Stimulated activated CD8-positive, alpha-beta memory T cell treated with anti-CD3 and anti-CD28 coated beads, Interleukin-12 subunit alpha, Interleukin-12 subunit beta, amount 100 ng/mL, for 24 hours (primary cell): ENCODE measurements around the gene OR52I2.

Experiments
- DNase-seq: peaks from one replicate; pipeline ENCODE4 v3.0.0-alpha.2; 2020; ENCODE audit errors: extremely low read depth

OR52I2 gene

GRCh38 chr11:4607781-4608666 lies 26.5 kb downstream of the OR52I2 start, which contains the start of gene TRIM68:
Gene TRIM68, minus strand, starts transcription at chr11:4608231. Its CDS starts 2,727 bp downstream, at chr11:4605504.
- peak; percentile 89 for DNase-seq

- no peak for DNase-seq
Measured at GRCh38 chr11:4610258-4610935, 28.9 kb downstream of the OR52I2 start.

GRCh38 chr11:4611986-4612385 lies 30.4 kb downstream of the OR52I2 start:
- DNase-seq: no peak

DNA sequence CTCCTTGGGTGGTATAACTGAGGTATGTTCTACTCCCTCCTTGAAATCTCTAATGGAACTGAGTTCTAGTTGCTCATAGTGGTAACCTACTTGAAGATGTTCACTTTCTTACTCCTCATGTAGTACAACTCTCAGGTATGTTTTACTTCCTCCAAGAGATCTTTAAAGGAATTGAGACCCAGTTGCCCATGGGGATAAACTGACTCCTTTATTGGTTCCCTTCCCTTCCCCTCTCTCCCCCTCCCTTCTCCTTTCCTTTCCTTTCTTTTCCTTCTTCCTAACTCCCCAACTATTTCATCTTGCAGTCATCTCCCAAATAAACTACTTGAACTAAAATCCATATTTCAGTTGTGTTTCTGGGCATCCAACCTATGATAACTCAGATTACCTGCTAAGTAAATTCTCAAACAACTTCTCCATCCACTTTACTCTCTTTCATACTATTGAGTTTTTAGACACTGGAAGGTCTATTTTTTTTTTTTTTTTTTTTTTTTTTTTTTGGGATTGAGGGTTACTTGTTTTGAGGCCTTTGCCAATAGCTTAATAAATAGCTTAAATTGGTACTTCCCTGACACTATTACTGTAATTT lies 34.4 kb downstream of the OR52I2 start:
- DNase-seq: no peak

DNA sequence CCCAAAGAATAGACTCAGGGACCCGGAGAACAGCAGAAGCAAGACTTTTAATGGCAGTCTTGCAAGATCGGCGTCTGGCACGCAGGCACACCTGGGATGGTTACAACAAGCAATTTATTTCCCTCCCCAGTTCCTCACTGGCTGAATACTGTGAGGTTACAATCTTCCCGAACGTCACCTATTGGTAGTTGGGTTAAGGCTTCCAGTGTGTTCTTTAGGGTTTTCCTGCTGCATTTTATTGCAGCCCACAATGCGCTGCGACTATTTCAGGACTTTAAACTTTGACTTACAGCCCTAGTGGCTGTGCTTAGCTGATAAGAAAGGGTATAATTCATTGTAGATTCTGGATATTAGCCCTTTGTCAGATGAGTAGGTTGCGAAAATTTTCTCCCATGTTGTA lies 38.0 kb downstream of the OR52I2 start:
- no peak for DNase-seq

GRCh38 chr11:4626207-4627099 lies 44.9 kb downstream of the OR52I2 start:
- no peak for DNase-seq

DNA sequence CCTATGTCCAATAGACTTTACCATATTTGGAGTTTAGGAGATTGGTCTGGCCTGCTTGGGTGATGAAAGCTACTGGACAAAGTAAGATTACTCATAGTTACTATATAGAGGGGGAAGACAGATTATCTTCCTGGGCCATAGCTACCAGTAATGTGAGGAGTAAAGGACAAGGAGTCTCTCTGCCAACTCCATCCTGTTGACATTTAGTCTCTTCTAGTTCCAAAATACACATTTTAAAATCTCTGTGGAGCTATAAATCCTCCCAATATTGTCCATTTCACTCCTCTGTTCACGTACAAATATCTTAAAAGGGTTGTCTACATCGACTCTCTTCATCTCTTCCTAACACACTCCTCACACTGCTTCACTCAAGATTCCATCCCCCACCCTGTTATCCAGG lies 54.6 kb downstream of the OR52I2 start:
- no peak for DNase-seq

DNA sequence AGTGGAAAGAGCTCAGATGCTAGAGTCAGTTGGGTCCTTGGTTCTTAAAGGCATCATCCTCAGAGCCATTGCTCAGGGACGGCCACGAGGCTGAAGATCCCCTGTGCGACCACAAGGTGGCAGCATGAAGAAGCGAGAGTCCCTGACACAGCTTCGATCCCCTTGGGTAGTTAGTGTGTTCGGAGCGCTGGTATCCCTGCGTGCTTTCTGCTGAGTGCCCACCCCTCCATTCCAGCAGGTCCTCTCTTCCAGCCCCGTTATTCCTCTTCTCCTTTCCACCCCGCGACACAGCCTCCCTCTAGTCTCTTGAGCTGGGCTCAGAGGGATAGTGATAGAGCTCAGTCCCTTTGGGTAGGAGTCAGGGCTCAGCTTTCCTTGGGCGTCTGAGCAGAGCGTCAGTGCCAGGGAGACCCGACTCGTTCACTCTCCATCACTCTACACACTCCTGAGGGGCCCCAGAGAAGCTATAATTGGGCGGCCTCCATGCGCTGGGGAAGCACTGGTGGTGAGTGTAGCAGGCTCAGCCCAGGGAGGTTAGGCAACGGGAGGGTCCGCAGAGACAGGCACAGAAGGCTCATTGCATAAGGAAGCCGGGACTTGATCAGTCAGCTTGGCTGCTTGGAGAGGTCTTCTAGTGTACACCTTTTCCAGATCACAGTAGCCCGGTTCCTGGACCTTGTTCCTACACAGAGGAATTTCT lies 55.6 kb downstream of the OR52I2 start, which contains the start of gene OR51D1:
TSS of gene OR51D1 (plus strand) at position 516 of the 700 bp plus-strand sequence. CDS start 2,314 bp downstream, outside the sequence.
- DNase-seq: no peak

DNA sequence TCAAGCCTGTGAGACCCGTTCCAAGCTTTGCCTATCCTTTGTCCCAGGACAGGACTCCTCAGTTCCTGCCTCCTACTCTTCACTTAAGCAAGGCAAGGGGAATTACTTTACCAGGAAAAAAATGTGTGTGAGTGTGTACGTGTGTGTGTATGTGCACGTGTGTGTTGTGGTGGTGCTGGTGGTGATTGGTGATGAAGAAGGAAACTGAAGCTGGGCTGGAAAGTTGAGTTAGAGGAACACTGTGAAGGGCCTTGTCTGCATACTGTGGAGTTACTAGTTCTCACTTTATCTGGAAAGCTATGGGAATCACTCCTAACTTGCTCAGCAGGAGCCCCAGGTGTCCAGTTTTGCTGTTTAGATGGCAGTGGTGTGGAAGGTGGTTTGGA lies 56.1 kb downstream of the OR52I2 start:
- no peak for DNase-seq

- no peak for DNase-seq
Measured at GRCh38 chr11:4639931-4640330, 58.4 kb downstream of the OR52I2 start.

GRCh38 chr11:4641501-4641900 lies 60.0 kb downstream of the OR52I2 start:
- DNase-seq: no peak

GRCh38 chr11:4642043-4642442 lies 60.5 kb downstream of the OR52I2 start:
- DNase-seq: no peak
